ENCODE data around the gene AATK.

- TF ChIP-seq POLR2A (IDR thresholded peaks at IDR 0.05; ENCODE audit: low read length) = no peak
- no peak for TF ChIP-seq GATA1 (IDR thresholded peaks at IDR 0.05; ENCODE audit: low read depth, low read length)
These were observed 15.1 kb upstream of the AATK start for GRCh38 chr17:81180836-81181810.
